ENCODE results near the gene MVB12B.
A peak's percentile ranks its signal among the peaks of the same experiment; 100 is the strongest.

MVB12B gene

DNA sequence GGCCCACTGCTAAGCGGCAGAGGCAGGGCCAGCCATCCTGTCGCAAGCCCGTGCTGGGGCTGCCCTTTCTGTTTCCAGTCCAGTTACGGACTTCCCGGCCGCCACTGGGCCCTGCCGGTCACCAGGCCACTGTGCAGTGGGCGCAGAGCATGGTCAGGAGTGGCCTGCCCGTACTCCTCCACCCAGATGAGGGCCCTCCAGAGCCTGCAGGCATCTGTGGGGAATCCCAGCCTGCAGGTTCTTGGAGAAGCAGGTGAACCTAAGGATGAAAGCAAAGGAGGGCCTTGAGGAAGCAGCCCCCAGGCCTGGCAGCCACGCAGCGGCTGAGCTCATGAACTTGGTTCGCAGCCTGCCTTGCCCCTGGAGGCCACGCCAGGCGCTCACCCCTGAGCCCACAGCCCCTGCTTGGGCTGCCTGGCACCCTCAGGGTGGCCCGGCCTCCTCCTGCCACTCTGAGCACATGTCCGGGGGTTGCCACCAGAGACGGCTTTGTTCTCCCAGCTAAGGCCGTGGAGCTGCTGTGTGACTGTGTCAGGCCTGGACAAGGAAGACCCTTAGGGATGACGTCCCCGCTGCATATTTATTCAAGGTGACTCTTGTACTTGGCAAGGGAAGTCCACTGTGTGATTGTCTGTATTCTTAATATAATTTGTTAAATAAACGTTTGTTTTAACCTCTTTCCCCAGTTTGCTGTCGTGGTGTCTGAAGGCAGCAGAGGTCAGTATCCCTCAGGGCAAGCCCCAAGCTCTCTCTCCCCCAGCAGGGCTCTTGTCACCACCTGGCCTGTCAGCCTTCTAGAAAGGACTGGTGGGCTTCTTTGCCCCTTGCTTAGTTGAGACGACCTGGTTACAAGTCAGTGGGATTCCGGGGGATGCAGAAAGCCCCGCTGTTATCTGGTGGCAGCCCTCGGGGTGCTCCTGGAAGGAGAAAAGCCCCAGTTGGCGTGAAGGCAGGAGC lies 180.0 kb downstream of the MVB12B start:
- TF ChIP-seq GATA3 (IDR thresholded peaks at IDR 0.05; ENCODE audit: low read depth, low read length) (no peak), GATA2 (IDR thresholded peaks at IDR 0.05; ENCODE audit: low read depth, low read length) (no peak)

GRCh38 chr9:126507318-126508109 lies 180.9 kb downstream of the MVB12B start:
- TF ChIP-seq GATA3 (IDR thresholded peaks at IDR 0.05; ENCODE audit: low read depth, low read length) = no peak
- no peak for TF ChIP-seq GATA2 (IDR thresholded peaks at IDR 0.05; ENCODE audit: low read depth, low read length)

- TF ChIP-seq GATA2 (IDR thresholded peaks at IDR 0.05; ENCODE audit: low read depth, low read length) = no peak
- no peak for TF ChIP-seq GATA3 (IDR thresholded peaks at IDR 0.05; ENCODE audit: low read depth, low read length)
These were observed 181.6 kb downstream of the MVB12B start for GRCh38 chr9:126508171-126508591.

GRCh38 chr9:126508928-126509327 lies 182.3 kb downstream of the MVB12B start:
- TF ChIP-seq GATA3 (IDR thresholded peaks at IDR 0.05; ENCODE audit: low read depth, low read length) = no peak
- no peak for TF ChIP-seq GATA2 (IDR thresholded peaks at IDR 0.05; ENCODE audit: low read depth, low read length)

GRCh38 chr9:126509718-126510117 lies 183.1 kb downstream of the MVB12B start:
- peak; percentile 93 for TF ChIP-seq GATA2 (IDR thresholded peaks at IDR 0.05; ENCODE audit: low read depth, low read length)
- no peak for TF ChIP-seq GATA3 (IDR thresholded peaks at IDR 0.05; ENCODE audit: low read depth, low read length)

DNA sequence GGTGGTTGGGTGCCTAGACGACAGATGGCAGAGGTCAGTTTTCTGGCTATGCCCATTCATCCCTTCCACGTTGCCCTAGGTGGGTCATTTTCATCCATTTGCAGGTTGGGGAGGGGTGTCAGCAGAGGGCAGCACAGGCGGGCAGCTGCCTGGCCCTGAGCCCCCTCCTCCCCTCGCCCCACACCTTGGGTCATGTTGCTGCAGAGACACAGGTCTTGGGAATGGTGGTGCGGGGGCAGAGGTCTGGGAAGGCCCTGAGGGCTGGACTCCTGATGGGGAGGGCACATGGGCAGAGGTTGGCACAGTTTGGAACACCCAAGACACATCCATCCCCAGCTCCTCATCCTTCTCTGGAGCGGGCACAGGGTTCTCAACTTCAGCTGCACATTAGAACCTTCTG lies 183.9 kb downstream of the MVB12B start:
- TF ChIP-seq GATA3 (IDR thresholded peaks at IDR 0.05; ENCODE audit: low read depth, low read length) (no peak), GATA2 (IDR thresholded peaks at IDR 0.05; ENCODE audit: low read depth, low read length) (no peak)

DNA sequence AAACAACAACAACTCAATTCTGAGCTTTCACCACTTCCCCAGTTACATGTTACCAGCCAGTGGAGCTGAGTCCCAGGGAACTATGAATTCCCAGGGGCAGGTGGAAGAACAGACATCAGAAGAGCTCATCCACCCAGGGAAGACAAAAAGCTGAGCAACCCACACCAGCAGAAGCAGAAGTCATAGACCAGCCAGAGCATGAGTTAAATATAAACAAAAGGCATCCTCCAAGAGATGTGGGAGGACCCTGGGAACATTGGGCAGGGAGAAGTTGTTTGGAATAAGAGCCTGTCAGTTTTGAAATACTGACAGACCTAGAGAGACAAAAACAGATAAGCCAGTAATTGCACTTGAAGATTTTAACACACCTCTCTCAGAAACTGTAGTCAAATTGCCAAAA lies 184.8 kb downstream of the MVB12B start:
- TF ChIP-seq GATA3 (IDR thresholded peaks at IDR 0.05; ENCODE audit: low read depth, low read length) (no peak), GATA2 (IDR thresholded peaks at IDR 0.05; ENCODE audit: low read depth, low read length) (no peak)

DNA sequence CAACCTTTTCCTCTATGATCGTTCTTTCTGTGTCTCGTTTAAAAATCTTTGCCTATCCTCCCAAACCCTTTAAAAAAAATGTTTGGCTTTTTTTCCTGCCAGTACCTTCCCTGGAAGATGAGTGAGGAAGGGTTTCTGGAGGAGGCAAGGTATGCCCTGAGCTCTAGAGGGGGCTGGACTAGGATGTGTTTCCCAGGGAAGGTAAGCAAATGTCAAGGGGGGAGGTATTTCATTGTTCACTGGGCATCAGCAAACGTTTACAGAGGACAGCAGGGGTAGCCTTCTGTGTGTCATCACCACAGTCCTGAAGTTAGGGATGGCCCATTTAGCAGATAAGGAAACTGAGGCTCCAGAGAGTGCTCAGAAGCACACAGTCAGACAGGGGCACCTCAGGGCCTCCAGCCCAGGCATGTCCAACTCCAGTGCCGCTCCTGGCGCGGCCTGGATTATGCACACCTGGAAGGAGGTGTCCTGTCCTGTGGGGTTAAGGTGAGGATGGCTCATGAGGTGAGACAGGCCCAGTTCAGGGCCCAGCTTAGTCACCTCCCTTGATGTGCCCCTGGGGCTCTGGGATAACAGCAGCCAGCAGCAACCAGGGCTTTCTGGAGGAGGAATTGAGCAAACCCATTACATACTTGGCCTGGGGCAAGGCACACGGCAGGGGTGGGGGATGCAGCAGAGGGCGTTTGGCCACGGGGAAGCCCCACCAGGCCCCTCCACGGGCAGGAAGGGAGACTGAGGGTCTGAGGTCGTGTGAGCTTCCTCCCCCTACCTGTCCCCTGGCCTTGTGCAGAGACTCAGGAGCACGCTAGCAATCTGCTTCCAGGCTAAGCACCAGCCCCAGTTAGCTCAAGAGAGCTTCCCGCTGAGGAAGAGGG lies 186.8 kb downstream of the MVB12B start:
- TF ChIP-seq GATA3 (IDR thresholded peaks at IDR 0.05; ENCODE audit: low read depth, low read length) (no peak), GATA2 (IDR thresholded peaks at IDR 0.05; ENCODE audit: low read depth, low read length) (no peak)

DNA sequence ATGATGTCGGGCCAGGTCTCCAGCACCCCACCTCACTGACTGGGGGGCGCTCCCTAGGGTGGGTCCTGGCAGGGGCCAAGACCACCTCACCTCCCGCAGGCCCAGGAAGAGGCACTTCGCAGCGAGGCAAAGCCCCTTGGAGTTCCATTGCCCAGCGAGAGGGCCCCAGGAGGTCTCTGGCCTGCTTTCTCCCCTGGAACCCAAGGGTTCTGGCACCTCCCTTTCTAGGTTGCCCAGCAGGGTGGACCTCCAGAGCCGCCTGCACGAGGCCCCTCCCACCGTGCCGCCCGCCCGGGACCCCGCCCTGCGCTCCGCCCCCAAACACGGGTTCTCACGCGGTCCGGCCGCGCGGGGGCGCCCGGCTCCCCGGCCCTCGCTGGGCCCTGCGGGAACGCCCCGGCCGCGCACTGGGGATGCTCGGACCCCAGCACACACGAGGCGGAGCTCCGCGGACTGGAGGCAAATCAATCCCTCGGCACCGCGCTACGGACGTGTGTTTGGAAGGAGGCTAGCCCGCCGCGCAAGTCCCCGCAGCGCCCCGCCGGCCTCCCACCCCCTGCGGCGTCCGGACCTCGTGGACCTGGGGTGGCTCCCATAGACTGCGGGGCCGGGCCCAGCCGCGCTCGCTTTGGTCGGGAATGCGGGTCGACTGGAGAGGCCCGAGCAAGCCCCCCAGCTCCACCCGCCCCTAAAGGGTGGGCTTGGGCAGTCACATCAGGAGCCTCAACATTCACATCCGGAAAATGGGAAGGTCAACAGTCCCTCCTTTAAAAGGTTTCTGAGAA lies 187.6 kb downstream of the MVB12B start:
- TF ChIP-seq GATA2 (IDR thresholded peaks at IDR 0.05; ENCODE audit: low read depth, low read length) = no peak
- TF ChIP-seq GATA3 (IDR thresholded peaks at IDR 0.05; ENCODE audit: low read depth, low read length) = no peak

GRCh38 chr9:126515001-126515872 lies 188.6 kb downstream of the MVB12B start:
- TF ChIP-seq GATA3 (IDR thresholded peaks at IDR 0.05; ENCODE audit: low read depth, low read length) (no peak), GATA2 (IDR thresholded peaks at IDR 0.05; ENCODE audit: low read depth, low read length) (no peak)

- TF ChIP-seq GATA2 (IDR thresholded peaks at IDR 0.05; ENCODE audit: low read depth, low read length) (no peak), GATA3 (IDR thresholded peaks at IDR 0.05; ENCODE audit: low read depth, low read length) (no peak)
These were observed 189.4 kb downstream of the MVB12B start for GRCh38 chr9:126515873-126516505.

- TF ChIP-seq GATA3 (IDR thresholded peaks at IDR 0.05; ENCODE audit: low read depth, low read length) = no peak
- TF ChIP-seq GATA2 (IDR thresholded peaks at IDR 0.05; ENCODE audit: low read depth, low read length) = no peak
These were observed 189.9 kb downstream of the MVB12B start for GRCh38 chr9:126516561-126516935.
